ENCODE data around the gene PLPP3. TPM values are rescaled to one million over a fixed set of nuclear protein-coding genes. Genes with fewer than 3 reads are reported as not detected.

The PLPP3 gene
- total RNA-seq, 1 donor from 2014 or later: not detected

DNA sequence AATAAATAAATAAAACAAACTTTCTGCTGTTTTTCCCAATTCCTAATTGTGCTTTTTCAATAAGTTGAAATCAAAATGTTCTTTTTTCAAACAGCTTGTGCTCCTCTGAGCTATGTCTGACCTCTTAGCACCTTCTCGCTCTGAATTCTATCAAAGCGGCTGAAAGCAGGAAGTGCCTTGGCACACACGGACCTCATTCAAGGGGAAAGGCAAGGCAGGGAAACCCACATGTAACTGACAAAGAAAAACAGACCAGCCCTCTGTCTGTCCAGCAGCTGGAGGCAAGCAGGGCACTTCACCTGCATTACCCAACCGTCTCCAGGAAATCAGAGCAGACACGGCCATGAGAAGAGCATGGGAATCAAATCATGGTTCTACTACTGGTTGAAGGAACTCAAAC is 56.7 kb downstream of the PLPP3 start:
- no peak for DNase-seq (ENCODE audit: low spot score)
- Mint-ChIP-seq H3K4me1 (ENCODE audit: low read depth) (peaks cover 4% of the 10 kb centered on the region), H3K27me3 (ENCODE audit: low read depth) (no peaks in the 10 kb centered on the region), H3K4me3 (ENCODE audit: low read depth) (no peak overlapping the region), H3K9me3 (no peaks in the 10 kb centered on the region), H3K27ac (no peak overlapping the region), H3K36me3 (ENCODE audit: low read depth) (no peaks in the 10 kb centered on the region)
- intact Hi-C loops (cut with micrococcal nuclease): no loop called here

- H3K4me1 Mint-ChIP-seq (ENCODE audit: low read depth): no peaks in the 10 kb centered on the region
- intact Hi-C loops (cut with micrococcal nuclease): no loop called here
- H3K9me3 Mint-ChIP-seq: no peaks in the 10 kb centered on the region
Observed at GRCh38 chr1:56520016-56520601, 59.3 kb downstream of the PLPP3 start.

GRCh38 chr1:56517404-56518130 is 61.8 kb downstream of the PLPP3 start:
- Mint-ChIP-seq H3K36me3 (ENCODE audit: low read depth) (no peaks in the 10 kb centered on the region), H3K27ac (no peak overlapping the region), H3K4me1 (ENCODE audit: low read depth) (no peaks in the 10 kb centered on the region), H3K4me3 (ENCODE audit: low read depth) (no peak overlapping the region), H3K9me3 (no peaks in the 10 kb centered on the region), H3K27me3 (ENCODE audit: low read depth) (no peaks in the 10 kb centered on the region)
- no peak for DNase-seq (ENCODE audit: low spot score)
- intact Hi-C loops (cut with micrococcal nuclease): no loop called here

More at GRCh38 chr1:56520016-56520601, 59.3 kb downstream of the PLPP3 start:
- Mint-ChIP-seq H3K36me3 (ENCODE audit: low read depth) (no peaks in the 10 kb centered on the region), H3K27me3 (ENCODE audit: low read depth) (no peaks in the 10 kb centered on the region), H3K27ac (no peak overlapping the region), H3K4me3 (ENCODE audit: low read depth) (no peak overlapping the region)
- DNase-seq (ENCODE audit: low spot score): no peak

- Mint-ChIP-seq H3K4me3 (ENCODE audit: low read depth) (no peak overlapping the region), H3K36me3 (ENCODE audit: low read depth) (no peaks in the 10 kb centered on the region), H3K4me1 (ENCODE audit: low read depth) (no peaks in the 10 kb centered on the region), H3K9me3 (no peaks in the 10 kb centered on the region), H3K27me3 (ENCODE audit: low read depth) (no peaks in the 10 kb centered on the region), H3K27ac (no peak overlapping the region)
- intact Hi-C loops (cut with micrococcal nuclease): no loop called here
- no peak for DNase-seq (ENCODE audit: low spot score)
Observed at GRCh38 chr1:56516539-56517252, 62.7 kb downstream of the PLPP3 start.

DNA sequence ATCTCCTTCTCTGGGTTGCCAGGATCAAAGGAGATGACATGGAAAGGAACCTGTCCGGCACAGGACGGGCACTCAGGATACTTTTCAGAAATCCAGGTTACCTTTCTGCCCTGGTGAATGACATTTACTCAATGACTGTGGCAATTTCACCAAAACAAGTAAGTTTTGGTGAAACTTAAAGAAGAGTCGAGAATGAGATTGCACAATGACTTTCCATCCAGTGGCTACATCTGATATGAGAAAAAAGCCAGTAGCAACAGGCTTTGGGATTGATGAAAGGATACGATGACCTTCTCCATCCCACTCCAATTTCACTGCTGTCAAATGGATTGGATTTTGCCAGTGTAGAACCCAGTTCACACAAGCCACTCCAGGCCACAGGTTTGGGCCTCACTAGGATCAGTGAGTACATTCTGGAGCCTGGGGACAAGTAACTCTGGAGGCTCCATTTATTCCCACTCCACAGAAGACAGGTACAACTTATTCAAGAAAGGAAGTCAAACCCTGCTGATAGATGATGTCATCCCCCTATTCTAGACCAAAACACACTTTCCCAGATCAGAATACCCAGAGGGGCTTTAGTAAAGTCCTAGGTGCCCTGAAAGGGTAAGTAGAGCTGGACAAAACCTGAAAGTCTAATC is 63.3 kb downstream of the PLPP3 start:
- Mint-ChIP-seq H3K4me1 (ENCODE audit: low read depth) (no peaks in the 10 kb centered on the region), H3K27ac (no peak overlapping the region), H3K4me3 (ENCODE audit: low read depth) (no peak overlapping the region), H3K9me3 (no peaks in the 10 kb centered on the region), H3K27me3 (ENCODE audit: low read depth) (no peaks in the 10 kb centered on the region), H3K36me3 (ENCODE audit: low read depth) (no peaks in the 10 kb centered on the region)
- no peak for DNase-seq (ENCODE audit: low spot score)
- intact Hi-C loops (cut with micrococcal nuclease): no loop called here

DNA sequence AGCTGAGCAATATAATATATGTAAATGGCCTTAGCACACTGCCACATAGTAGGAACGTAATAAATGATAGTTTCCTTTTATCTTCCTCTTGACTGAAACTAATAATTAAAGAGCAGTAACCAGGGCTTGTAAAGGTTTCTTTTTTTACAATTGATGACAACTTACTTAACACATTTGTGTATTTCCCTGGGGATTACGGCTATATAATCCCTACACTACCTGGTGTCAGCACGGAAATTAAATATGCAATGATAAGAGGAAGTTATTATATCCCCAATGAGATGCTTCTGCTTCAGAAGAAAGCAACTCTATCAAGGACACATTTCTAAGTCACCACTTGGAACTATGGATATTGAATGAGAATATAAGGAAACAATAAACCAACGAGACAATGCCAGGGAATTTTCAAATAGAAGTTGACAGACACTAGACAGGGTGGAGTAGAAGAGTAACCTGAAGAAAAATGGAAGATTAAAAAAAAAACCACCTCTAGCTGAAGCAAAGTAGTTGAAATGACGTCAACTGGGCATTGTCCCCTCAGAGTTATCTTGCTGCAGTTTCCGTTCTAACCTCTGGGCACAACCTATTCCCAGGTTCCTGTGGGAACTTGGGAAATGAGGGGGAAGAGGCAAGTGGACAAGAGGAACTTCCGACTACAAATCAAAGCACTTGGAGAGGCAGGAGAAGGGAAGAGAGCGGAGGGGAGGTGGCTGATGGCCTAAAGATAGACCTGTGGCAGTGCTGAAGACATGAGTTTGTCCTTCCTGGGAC is 66.5 kb downstream of the PLPP3 start:
- Mint-ChIP-seq H3K27ac (no peak overlapping the region), H3K27me3 (ENCODE audit: low read depth) (no peaks in the 10 kb centered on the region), H3K4me1 (ENCODE audit: low read depth) (no peaks in the 10 kb centered on the region), H3K9me3 (no peaks in the 10 kb centered on the region), H3K36me3 (ENCODE audit: low read depth) (no peaks in the 10 kb centered on the region), H3K4me3 (ENCODE audit: low read depth) (no peak overlapping the region)
- no peak for DNase-seq (ENCODE audit: low spot score)
- intact Hi-C loops (cut with micrococcal nuclease): no loop called here

GRCh38 chr1:56511766-56512165 is 67.6 kb downstream of the PLPP3 start:
- no peaks in the 10 kb centered on the region for H3K36me3 Mint-ChIP-seq (ENCODE audit: low read depth)
- H3K4me1 Mint-ChIP-seq (ENCODE audit: low read depth): no peaks in the 10 kb centered on the region
- no peaks in the 10 kb centered on the region for H3K9me3 Mint-ChIP-seq
- no peak overlapping the region for H3K27ac Mint-ChIP-seq
- no peak for DNase-seq (ENCODE audit: low spot score)
- no peaks in the 10 kb centered on the region for H3K27me3 Mint-ChIP-seq (ENCODE audit: low read depth)
- H3K4me3 Mint-ChIP-seq (ENCODE audit: low read depth): no peak overlapping the region
- intact Hi-C loops (cut with micrococcal nuclease): no loop called here

GRCh38 chr1:56511364-56511763 is 68.0 kb downstream of the PLPP3 start:
- H3K36me3 Mint-ChIP-seq (ENCODE audit: low read depth): no peaks in the 10 kb centered on the region
- no peak for DNase-seq (ENCODE audit: low spot score)
- H3K9me3 Mint-ChIP-seq: no peaks in the 10 kb centered on the region
- H3K4me1 Mint-ChIP-seq (ENCODE audit: low read depth): no peaks in the 10 kb centered on the region
- H3K27ac Mint-ChIP-seq: no peak overlapping the region
- no peaks in the 10 kb centered on the region for H3K27me3 Mint-ChIP-seq (ENCODE audit: low read depth)
- H3K4me3 Mint-ChIP-seq (ENCODE audit: low read depth): no peak overlapping the region
- intact Hi-C loops (cut with micrococcal nuclease): no loop called here

GRCh38 chr1:56510642-56511021 is 68.7 kb downstream of the PLPP3 start:
- intact Hi-C loops (cut with micrococcal nuclease): no loop called here
- Mint-ChIP-seq H3K27ac (no peak overlapping the region), H3K27me3 (ENCODE audit: low read depth) (no peaks in the 10 kb centered on the region), H3K9me3 (no peaks in the 10 kb centered on the region), H3K36me3 (ENCODE audit: low read depth) (no peaks in the 10 kb centered on the region), H3K4me3 (ENCODE audit: low read depth) (no peak overlapping the region), H3K4me1 (ENCODE audit: low read depth) (no peaks in the 10 kb centered on the region)
- no peak for DNase-seq (ENCODE audit: low spot score)

DNA sequence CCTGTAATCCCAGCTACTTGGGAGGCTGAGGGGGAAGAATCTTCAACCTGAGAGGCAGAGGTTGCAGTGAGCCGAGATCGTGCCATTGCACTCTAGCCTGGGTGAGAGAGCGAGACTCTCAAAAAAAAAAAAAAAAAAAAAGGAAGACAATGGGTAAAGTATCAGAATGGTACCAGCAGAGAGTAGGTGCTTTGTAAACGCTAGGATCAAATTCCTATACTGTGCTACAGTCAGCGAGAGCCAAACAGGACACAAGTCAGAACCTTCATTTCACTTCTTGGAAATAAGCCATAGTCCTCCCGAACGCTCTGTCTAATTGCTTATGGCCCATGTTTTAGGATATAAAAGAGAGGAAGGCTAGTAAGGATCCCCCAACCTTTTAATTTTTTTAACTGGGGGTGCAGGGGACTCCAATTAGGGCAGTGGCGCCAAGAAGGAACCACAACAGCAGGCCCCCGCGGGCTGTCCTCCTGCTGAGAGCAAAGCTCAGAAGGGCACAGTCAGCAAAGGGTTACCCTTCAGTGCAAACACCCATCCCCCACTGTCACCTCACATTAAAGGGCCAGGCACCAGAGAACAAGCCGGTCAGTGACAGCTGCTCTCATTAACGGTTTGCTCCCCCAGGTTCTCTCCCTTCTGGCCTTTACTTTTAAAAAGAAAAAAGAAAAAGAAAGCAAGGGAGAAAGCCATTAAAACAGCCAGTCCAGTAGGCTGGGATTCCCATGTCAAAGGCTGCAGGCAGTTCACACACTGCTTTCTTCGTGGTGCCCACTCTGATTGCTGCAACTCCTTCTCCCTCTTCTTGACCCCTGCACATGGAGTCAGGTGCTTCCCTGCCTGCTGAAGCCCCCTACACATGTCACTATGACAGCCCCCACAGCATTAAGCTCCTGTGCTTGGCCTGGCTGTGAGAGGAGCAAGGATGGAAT is 69.4 kb downstream of the PLPP3 start:
- no peak for DNase-seq (ENCODE audit: low spot score)
- H3K4me1 Mint-ChIP-seq (ENCODE audit: low read depth): no peaks in the 10 kb centered on the region
- no peaks in the 10 kb centered on the region for H3K9me3 Mint-ChIP-seq
- no peaks in the 10 kb centered on the region for H3K27me3 Mint-ChIP-seq (ENCODE audit: low read depth)
- intact Hi-C loops (cut with micrococcal nuclease): no loop called here
- H3K36me3 Mint-ChIP-seq (ENCODE audit: low read depth): no peaks in the 10 kb centered on the region
- H3K4me3 Mint-ChIP-seq (ENCODE audit: low read depth): no peak overlapping the region
- no peak overlapping the region for H3K27ac Mint-ChIP-seq

DNA sequence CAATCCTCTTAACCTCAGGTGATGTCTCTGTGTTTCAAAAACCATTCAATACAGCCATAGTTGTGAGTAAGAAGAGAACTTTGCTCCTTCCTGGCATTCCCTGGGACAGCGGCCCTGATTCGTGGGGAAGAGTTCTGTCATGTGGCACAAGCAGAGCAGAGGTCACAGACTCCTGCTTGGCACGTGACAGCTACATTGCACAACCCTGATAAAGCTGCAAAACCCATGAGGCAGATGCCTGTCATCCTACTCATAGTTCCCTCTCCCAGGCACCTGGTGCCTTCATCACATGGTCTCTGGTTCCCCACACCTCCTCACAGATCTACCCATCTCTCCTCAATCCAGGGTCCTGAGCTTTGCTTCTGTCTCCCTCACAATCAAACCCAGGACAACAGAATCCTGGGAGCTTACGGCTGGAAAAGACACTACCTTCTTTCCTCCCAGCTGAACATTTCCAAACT is 70.8 kb downstream of the PLPP3 start:
- Mint-ChIP-seq H3K9me3 (no peaks in the 10 kb centered on the region), H3K27me3 (ENCODE audit: low read depth) (no peaks in the 10 kb centered on the region), H3K4me3 (ENCODE audit: low read depth) (no peak overlapping the region), H3K4me1 (ENCODE audit: low read depth) (no peaks in the 10 kb centered on the region), H3K36me3 (ENCODE audit: low read depth) (no peaks in the 10 kb centered on the region), H3K27ac (no peak overlapping the region)
- DNase-seq (ENCODE audit: low spot score): no peak
- intact Hi-C loops (cut with micrococcal nuclease): no loop called here

All from activated T-helper 2 cell treated with anti-CD3 and anti-CD28 coated beads, Interferon-gamma antibody, Interleukin-2, Interleukin-4, amounts not matched to agents 10 μg/mL and 5 μg/mL and 100 μg/mL, durations not matched to agents 14 hours and 24 hours and 36 hours (primary cell).